HCT116 (cell line): ENCODE results near the gene PDSS2. TPM values are rescaled to one million over a fixed set of nuclear protein-coding genes. Genes with fewer than 3 reads are reported as not detected.

Experiments used
- ATAC-seq: fragments of 200-7000 bp; cut with Tn5 transposase; 2 replicates; pipeline ENCODE4 v1.9.1; 2020; ENCODE audit warnings: mild to moderate bottlenecking, moderate library complexity
- BruUV-seq: library from RNA; stranded (reverse); fragments of 400-500 nt; replicated peaks from 2 replicates; lab custom pipeline; 2021; lab: Mats Ljungman, UMichigan
- CTCF ChIA-PET: fragments of 300-600 bp; sonication (Branson Sonifier 250); formaldehyde crosslinking; loops from one replicate; lab custom pipeline; 2021; ENCODE audit warnings: antibody characterized with exemption; lab: Charles Lee
- POLR2A ChIA-PET: fragments of 300-600, 350-600 bp; sonication (Branson Sonifier 250); formaldehyde crosslinking; loops from one replicate; lab custom pipeline; 2021; ENCODE audit warnings: antibody characterized with exemption; lab: Charles Lee
- RAD21 ChIA-PET, 2 experiments: fragments of 300-600 bp; sonication (Branson Sonifier 250); formaldehyde crosslinking; loops; one replicate each; lab custom pipeline; 2023; ENCODE audit warnings: low total read pairs in 2 of 2; ENCODE audit not compliant: uncharacterized antibody in 2 of 2, unreplicated experiment in 2 of 2, low non-redundant PET in 1 of 2; lab: Charles Lee
- DNase-seq: peaks from one replicate; pipeline ENCODE4 v3.0.0-alpha.2; 2010; ENCODE audit warnings: low read depth, low spot score
- H2AFZ ChIP-seq: fragments of 200-600 bp; shearing (Covaris generic), sonication (generic); 2 replicates; pipeline ENCODE4 v1.6.1; 2017; ENCODE audit warnings: low read depth, mixed run types, mixed read lengths, antibody characterized with exemption, low read length; ENCODE audit not compliant: poor library complexity, severe bottlenecking
- H3K27ac ChIP-seq: 2 replicates; pipeline ENCODE4 v1.5.1; 2012; ENCODE audit warnings: low read depth, low read length
- H3K27me3 ChIP-seq: fragments of 200-600 bp; sonication (generic); 2 replicates; pipeline ENCODE4 v1.6.1; 2016; ENCODE audit warnings: mixed run types, low read length, mixed read lengths; ENCODE audit not compliant: insufficient read depth
- H3K36me3 ChIP-seq, 2 experiments: fragments of 200-500 bp in 1 of 2; fragments of 200-600 bp in 1 of 2; sonication (Bioruptor generic) in 1 of 2; sonication (generic) in 1 of 2; 2 replicates each; pipeline versions ENCODE4 v1.5.1 to v1.6.1; 2014 to 2016; ENCODE audit warnings: low read length in 2 of 2, inconsistent platforms in 1 of 2, mixed read lengths in 1 of 2, mixed run types in 1 of 2; ENCODE audit not compliant: insufficient read depth in 2 of 2, control insufficient read depth in 1 of 2
- H3K4me1 ChIP-seq, 2 experiments: fragments of 200-600 bp in 1 of 2; sonication (generic) in 1 of 2; 2 replicates each; pipeline versions ENCODE4 v1.5.1 to v1.6.1; 2012 to 2017; ENCODE audit warnings: low read length in 2 of 2, inconsistent platforms in 1 of 2, mild to moderate bottlenecking in 1 of 2, mixed read lengths in 1 of 2, mixed run types in 1 of 2, moderate library complexity in 1 of 2; ENCODE audit not compliant: insufficient read depth in 2 of 2, control insufficient read depth in 1 of 2
- H3K4me2 ChIP-seq: fragments of 200-600 bp; sonication (generic); 2 replicates; pipeline ENCODE4 v1.6.1; 2017; ENCODE audit warnings: mixed run types, low read length, mixed read lengths
- H3K4me3 ChIP-seq, 2 experiments: fragments of 200-600 bp in 1 of 2; sonication (generic) in 1 of 2; replicated peaks in 1 of 2; 2 replicates each; pipeline ENCODE4 v1.5.1; 2011 to 2016; ENCODE audit warnings: low read length in 2 of 2, control low read depth in 1 of 2, low read depth in 1 of 2, mild to moderate bottlenecking in 1 of 2, mixed read lengths in 1 of 2, mixed run types in 1 of 2
- H3K79me2 ChIP-seq: fragments of 200-600 bp; sonication (generic); 2 replicates; pipeline ENCODE4 v1.6.1; 2017; ENCODE audit warnings: mild to moderate bottlenecking, mixed run types, low read length, moderate library complexity, mixed read lengths; ENCODE audit not compliant: insufficient read depth
- H3K9ac ChIP-seq: fragments of 200-600 bp; sonication (generic); 2 replicates; pipeline ENCODE4 v1.6.1; 2016; ENCODE audit warnings: low read length, mixed read lengths
- H3K9me2 ChIP-seq: fragments of 200-600 bp; sonication (generic), shearing (Covaris generic); 2 replicates; pipeline ENCODE4 v1.6.1; 2017; ENCODE audit warnings: mixed run types, mild to moderate bottlenecking, moderate library complexity; ENCODE audit not compliant: insufficient read depth
- H3K9me3 ChIP-seq, 2 experiments: fragments of 200-500 bp in 1 of 2; fragments of 200-600 bp in 1 of 2; sonication (Bioruptor generic) in 1 of 2; sonication (generic) in 1 of 2; 2 replicates each; pipeline ENCODE4 v1.6.1; 2014 to 2017; ENCODE audit warnings: low read length in 2 of 2, mixed read lengths in 2 of 2, inconsistent platforms in 1 of 2, low read depth in 1 of 2, mild to moderate bottlenecking in 1 of 2, mixed run types in 1 of 2, moderate library complexity in 1 of 2; ENCODE audit not compliant: control insufficient read depth in 1 of 2, insufficient read depth in 1 of 2
- H4K20me1 ChIP-seq: fragments of 200-600 bp; sonication (generic), shearing (Covaris generic); 2 replicates; pipeline ENCODE4 v1.6.1; 2017; ENCODE audit warnings: mixed run types, mild to moderate bottlenecking, moderate library complexity; ENCODE audit not compliant: insufficient read depth
- CBX3 ChIP-seq: IDR thresholded peaks from 2 replicates; pipeline ENCODE4 v1.6.1; 2012; ENCODE audit warnings: low read depth
- EGR1 ChIP-seq: IDR thresholded peaks from 2 replicates; pipeline ENCODE4 v1.6.1; 2012; ENCODE audit warnings: low read depth
- ELF1 ChIP-seq: IDR thresholded peaks from 2 replicates; pipeline ENCODE4 v1.6.1; 2012; ENCODE audit warnings: low read depth, borderline replicate concordance
- EZH2 ChIP-seq: fragments of 200-600 bp; sonication (generic); IDR thresholded peaks from 2 replicates; pipeline ENCODE4 v1.6.1; 2017; ENCODE audit warnings: antibody characterized with exemption, mixed run types
- EZH2phosphoT487 ChIP-seq: fragments of 200-600 bp; IDR thresholded peaks from 2 replicates; pipeline ENCODE4 v1.6.1; 2018; ENCODE audit warnings: antibody characterized with exemption, borderline replicate concordance
- JUND ChIP-seq: IDR thresholded peaks from 2 replicates; pipeline ENCODE4 v1.6.1; 2012
- MAX ChIP-seq: IDR thresholded peaks from 2 replicates; pipeline ENCODE4 v1.6.1; 2012
- POLR2A ChIP-seq: IDR thresholded peaks from 2 replicates; pipeline ENCODE4 v1.7.0; 2011; ENCODE audit warnings: borderline replicate concordance; ENCODE audit not compliant: insufficient read depth, insufficient read length; ENCODE audit errors: extremely low read depth
- POLR2AphosphoS5 ChIP-seq: IDR thresholded peaks from 2 replicates; pipeline ENCODE4 v1.6.1; 2011; ENCODE audit warnings: mild to moderate bottlenecking, low read depth, low read length, moderate library complexity
- RAD21 ChIP-seq: IDR thresholded peaks from 2 replicates; pipeline ENCODE4 v1.6.1; 2012; ENCODE audit warnings: low read depth, mild to moderate bottlenecking
- REST ChIP-seq: IDR thresholded peaks from 2 replicates; pipeline ENCODE4 v1.6.1; 2012; ENCODE audit warnings: low read depth
- SP1 ChIP-seq: IDR thresholded peaks from 2 replicates; pipeline ENCODE4 v1.6.1; 2012; ENCODE audit warnings: low read depth
- TCF7L2 ChIP-seq: IDR thresholded peaks from 2 replicates; pipeline ENCODE4 v1.7.0; 2011; ENCODE audit warnings: borderline replicate concordance, inconsistent platforms; ENCODE audit not compliant: insufficient read depth, insufficient read length; ENCODE audit errors: extremely low read depth
- YY1 ChIP-seq: IDR thresholded peaks from 2 replicates; pipeline ENCODE4 v1.6.1; 2011; ENCODE audit warnings: low read length, low read depth, moderate library complexity, mild to moderate bottlenecking; ENCODE audit not compliant: insufficient replicate concordance; ENCODE audit errors: extremely low read depth
- ZFX ChIP-seq: fragments of 450-650 bp; IDR thresholded peaks from 2 replicates; pipeline ENCODE4 v1.6.1; 2017
- ZNF274 ChIP-seq: fragments of 200-500 bp; sonication (Bioruptor generic); IDR thresholded peaks from 2 replicates; pipeline ENCODE4 v1.6.1; 2014; ENCODE audit warnings: mild to moderate bottlenecking, low read depth, low read length, inconsistent platforms
- intact Hi-C: fragments of 100-400 bp; cut with micrococcal nuclease; formaldehyde crosslinking; loops from 2 replicates; pipeline ENCODE4 v1.10.0; 2022
- total RNA-seq: library from RNA; stranded (reverse); gene quantifications from one replicate; pipeline ENCODE4 v1.2.1, GENCODE V29; 2021; ENCODE audit not compliant: unreplicated experiment
- TF ChIP-seq, protein P1 (sequence below): IDR thresholded peaks from 2 replicates; pipeline ENCODE4 v1.6.1; 2011; ENCODE audit warnings: mild to moderate bottlenecking, low read length, moderate library complexity; ENCODE audit not compliant: insufficient replicate concordance; ENCODE audit errors: extremely low read depth
- TF ChIP-seq, protein P2 (sequence below): IDR thresholded peaks from 2 replicates; pipeline ENCODE4 v1.6.1; 2012
- TF ChIP-seq, protein P3 (sequence below), 3 experiments: fragments of 200-600 bp in 1 of 3; sonication (generic) in 1 of 3; IDR thresholded peaks in 2 of 3; conservative IDR thresholded peaks in 1 of 3; 2 replicates each; pipeline ENCODE4 v1.5.1; 2012 to 2017; ENCODE audit warnings: low read depth in 2 of 3, low read length in 2 of 3, antibody characterized with exemption in 1 of 3, borderline replicate concordance in 1 of 3, control low read depth in 1 of 3, mild to moderate bottlenecking in 1 of 3, mixed read lengths in 1 of 3, mixed run types in 1 of 3, moderate library complexity in 1 of 3; ENCODE audit not compliant: insufficient read depth in 1 of 3

Gene PDSS2
- total RNA-seq, 1 experiment from 2014 or later = 12.2 TPM

- POLR2A ChIA-PET = no interaction called here
- Histone ChIP-seq H3K9ac (no peak overlapping the region), H3K9me3 (no peaks in the 10 kb centered on the region), H3K27ac (no peak overlapping the region), H3K27me3 (no peaks in the 10 kb centered on the region), H3K9me2 (no peaks in the 10 kb centered on the region), H2AFZ (no peak overlapping the region), H3K4me1 (no peaks in the 10 kb centered on the region), H3K4me3 (no peak overlapping the region), H3K36me3 (no peaks in the 10 kb centered on the region), H3K4me2 (no peak overlapping the region), H3K79me2 (no peaks in the 10 kb centered on the region), H4K20me1 (no peaks in the 10 kb centered on the region)
- BruUV-seq = no TSS peak
- RAD21 ChIA-PET = no interaction called here
- DNase-seq (no peak), ATAC-seq (no peak)
- CTCF ChIA-PET = no interaction called here
- intact Hi-C loops = no loop called here
- TF ChIP-seq, protein P1, sequence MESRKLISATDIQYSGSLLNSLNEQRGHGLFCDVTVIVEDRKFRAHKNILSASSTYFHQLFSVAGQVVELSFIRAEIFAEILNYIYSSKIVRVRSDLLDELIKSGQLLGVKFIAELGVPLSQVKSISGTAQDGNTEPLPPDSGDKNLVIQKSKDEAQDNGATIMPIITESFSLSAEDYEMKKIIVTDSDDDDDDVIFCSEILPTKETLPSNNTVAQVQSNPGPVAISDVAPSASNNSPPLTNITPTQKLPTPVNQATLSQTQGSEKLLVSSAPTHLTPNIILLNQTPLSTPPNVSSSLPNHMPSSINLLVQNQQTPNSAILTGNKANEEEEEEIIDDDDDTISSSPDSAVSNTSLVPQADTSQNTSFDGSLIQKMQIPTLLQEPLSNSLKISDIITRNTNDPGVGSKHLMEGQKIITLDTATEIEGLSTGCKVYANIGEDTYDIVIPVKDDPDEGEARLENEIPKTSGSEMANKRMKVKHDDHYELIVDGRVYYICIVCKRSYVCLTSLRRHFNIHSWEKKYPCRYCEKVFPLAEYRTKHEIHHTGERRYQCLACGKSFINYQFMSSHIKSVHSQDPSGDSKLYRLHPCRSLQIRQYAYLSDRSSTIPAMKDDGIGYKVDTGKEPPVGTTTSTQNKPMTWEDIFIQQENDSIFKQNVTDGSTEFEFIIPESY = no peak
- TF ChIP-seq EZH2 = no peak
- TF ChIP-seq SP1 = no peak
- TF ChIP-seq MAX = no peak
- TF ChIP-seq EZH2phosphoT487 = no peak
- no peak for TF ChIP-seq JUND
- TF ChIP-seq ELF1 = no peak
- TF ChIP-seq YY1 = no peak
- TF ChIP-seq TCF7L2 = no peak
- no peak for TF ChIP-seq CBX3
- TF ChIP-seq REST = no peak
- TF ChIP-seq POLR2AphosphoS5 = no peak
- no peak for TF ChIP-seq EGR1
- TF ChIP-seq ZFX = no peak
- TF ChIP-seq, protein P2, sequence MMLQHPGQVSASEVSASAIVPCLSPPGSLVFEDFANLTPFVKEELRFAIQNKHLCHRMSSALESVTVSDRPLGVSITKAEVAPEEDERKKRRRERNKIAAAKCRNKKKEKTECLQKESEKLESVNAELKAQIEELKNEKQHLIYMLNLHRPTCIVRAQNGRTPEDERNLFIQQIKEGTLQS = no peak
- no peak for TF ChIP-seq ZNF274
- TF ChIP-seq RAD21 = no peak
- TF ChIP-seq, protein P3, sequence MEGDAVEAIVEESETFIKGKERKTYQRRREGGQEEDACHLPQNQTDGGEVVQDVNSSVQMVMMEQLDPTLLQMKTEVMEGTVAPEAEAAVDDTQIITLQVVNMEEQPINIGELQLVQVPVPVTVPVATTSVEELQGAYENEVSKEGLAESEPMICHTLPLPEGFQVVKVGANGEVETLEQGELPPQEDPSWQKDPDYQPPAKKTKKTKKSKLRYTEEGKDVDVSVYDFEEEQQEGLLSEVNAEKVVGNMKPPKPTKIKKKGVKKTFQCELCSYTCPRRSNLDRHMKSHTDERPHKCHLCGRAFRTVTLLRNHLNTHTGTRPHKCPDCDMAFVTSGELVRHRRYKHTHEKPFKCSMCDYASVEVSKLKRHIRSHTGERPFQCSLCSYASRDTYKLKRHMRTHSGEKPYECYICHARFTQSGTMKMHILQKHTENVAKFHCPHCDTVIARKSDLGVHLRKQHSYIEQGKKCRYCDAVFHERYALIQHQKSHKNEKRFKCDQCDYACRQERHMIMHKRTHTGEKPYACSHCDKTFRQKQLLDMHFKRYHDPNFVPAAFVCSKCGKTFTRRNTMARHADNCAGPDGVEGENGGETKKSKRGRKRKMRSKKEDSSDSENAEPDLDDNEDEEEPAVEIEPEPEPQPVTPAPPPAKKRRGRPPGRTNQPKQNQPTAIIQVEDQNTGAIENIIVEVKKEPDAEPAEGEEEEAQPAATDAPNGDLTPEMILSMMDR (IDR thresholded peaks at IDR 0.05 in 2 of 3, conservative IDR thresholded peaks at IDR 0.05 in 1 of 3; ENCODE audit: borderline replicate concordance in 1 of 3, insufficient read depth in 1 of 3, low read depth in 2 of 3, low read length in 2 of 3) = no peak
- no peak for TF ChIP-seq POLR2A
These were observed 214.5 kb downstream of the PDSS2 start for GRCh38 chr6:107244742-107245480.
